Stimulated activated naive CD8-positive, alpha-beta T cell treated with anti-CD3 and anti-CD28 coated beads, Interleukin-15, amount 100 ng/mL, for 72 hours (primary cell): Measurements from ENCODE around the gene DTNB.
"Not testable (repeated sequence)": the region's sequence is repeated elsewhere in the genome, so short reads cannot be mapped to it uniquely, and the experiment has no call there.

ENCODE experiments used
- ATAC-seq: fragments of 150-1000 bp; cut with Tn5 transposase; 2 replicates; pipeline ENCODE4 v1.10.0; 2021; ENCODE audit warnings: mild to moderate bottlenecking, moderate library complexity
- DNase-seq, 2 donors: peaks; one replicate each; pipeline ENCODE4 v3.0.0; 2021 to 2022
- H3K27ac Mint-ChIP-seq, 2 donors: one replicate each; pipeline ENCODE4 v1.8.0; 2022; ENCODE audit warnings: mild to moderate bottlenecking in 2 of 2, mixed read lengths in 2 of 2, moderate library complexity in 2 of 2
- H3K27me3 Mint-ChIP-seq: one replicate; pipeline ENCODE4 v1.8.0; 2022; ENCODE audit warnings: mixed read lengths
- H3K4me1 Mint-ChIP-seq: one replicate; pipeline ENCODE4 v1.8.0; 2022; ENCODE audit warnings: mild to moderate bottlenecking, mixed read lengths
- H3K4me3 Mint-ChIP-seq, 2 donors: one replicate each; pipeline ENCODE4 v1.8.0; 2022; ENCODE audit warnings: mild to moderate bottlenecking in 2 of 2, mixed read lengths in 2 of 2, moderate library complexity in 1 of 2
- H3K9me3 Mint-ChIP-seq, 2 donors: one replicate each; pipeline ENCODE4 v1.8.0; 2022; ENCODE audit warnings: mixed read lengths in 2 of 2

The DTNB gene

DNA sequence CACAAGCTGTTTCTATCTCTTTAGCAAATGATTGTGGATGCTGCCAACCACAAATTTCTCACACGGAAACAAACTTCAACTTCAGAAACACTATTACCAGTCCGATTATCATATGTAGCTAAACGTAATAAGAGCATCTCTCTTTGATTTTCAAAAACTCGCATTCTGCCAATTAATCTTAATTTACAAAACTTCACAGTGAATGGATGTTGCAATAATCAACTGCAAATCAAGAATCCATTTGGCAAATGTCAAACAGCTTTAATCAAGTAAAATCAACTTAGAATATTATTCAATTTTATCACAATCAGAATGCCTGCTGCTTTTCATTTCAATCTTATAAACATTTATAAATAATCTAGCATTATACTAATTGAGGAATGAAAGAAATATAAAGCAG, 54.2 kb downstream of the DTNB start:
- ATAC-seq, result no peak
- Mint-ChIP-seq H3K4me1 (no peaks in the 10 kb centered on the region), H3K4me3 (no peak overlapping the region), H3K27me3 (no peaks in the 10 kb centered on the region), H3K9me3 (no peaks in the 10 kb centered on the region), H3K27ac (no peak overlapping the region)
- no peak for DNase-seq

DNA sequence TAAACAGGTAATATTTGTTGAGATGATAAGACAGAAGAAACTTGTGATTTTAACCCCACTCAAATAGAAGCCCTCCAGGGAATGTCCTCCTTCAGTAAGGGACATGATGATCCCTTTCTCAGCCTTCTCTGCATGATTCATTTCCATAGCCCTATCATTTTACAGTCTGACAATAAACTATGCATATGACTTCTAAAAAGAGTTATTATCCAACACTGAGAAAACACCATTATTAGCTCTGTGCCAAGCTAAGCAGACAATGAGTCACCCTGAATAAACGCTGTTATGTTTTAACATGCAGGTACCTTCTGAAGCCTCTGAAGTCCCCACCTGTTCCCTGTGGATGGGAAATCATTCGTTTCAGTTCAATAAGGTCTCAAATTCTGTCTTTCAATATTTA, 54.7 kb downstream of the DTNB start:
- ATAC-seq, result no peak
- Mint-ChIP-seq H3K27ac (no peak overlapping the region), H3K9me3 (no peaks in the 10 kb centered on the region), H3K27me3 (no peaks in the 10 kb centered on the region), H3K4me1 (no peaks in the 10 kb centered on the region), H3K4me3 (no peak overlapping the region)
- DNase-seq, result no peak

DNA sequence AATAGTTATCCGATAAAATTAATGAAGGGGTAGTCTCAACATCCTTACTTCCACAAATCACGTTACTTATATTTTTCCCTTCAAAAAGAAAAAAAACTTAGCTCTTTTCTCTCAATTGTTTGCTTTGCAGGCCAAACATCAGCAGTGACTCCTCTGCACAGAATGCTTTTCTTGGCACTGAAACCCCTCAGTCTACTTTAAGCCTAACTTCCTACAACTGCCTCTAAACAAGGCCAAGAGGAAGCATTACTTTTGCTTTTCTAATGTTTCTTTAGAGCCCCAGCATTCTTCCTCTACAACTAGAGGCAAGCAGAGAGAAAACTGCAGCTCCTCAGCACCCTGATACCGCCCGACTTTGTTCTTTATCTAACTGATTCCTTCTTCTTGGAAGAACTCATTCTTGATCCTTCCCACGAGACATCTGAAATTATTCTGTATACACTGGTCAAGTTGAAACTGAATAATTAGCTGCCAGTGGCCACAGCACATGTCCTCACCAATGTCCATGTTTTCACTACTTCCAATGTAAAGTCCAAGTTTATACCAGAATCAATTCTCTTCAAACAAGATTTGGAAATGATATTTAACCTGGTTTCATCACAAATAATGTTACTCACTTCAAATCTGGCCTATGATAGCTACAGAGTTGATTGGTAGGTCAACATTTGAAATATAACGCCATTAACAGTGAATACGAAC, 55.3 kb downstream of the DTNB start:
- Mint-ChIP-seq H3K9me3 (no peaks in the 10 kb centered on the region), H3K27me3 (no peaks in the 10 kb centered on the region), H3K4me1 (no peaks in the 10 kb centered on the region), H3K4me3 (no peak overlapping the region), H3K27ac (peak overlapping the region in 1 of 2 donors; percentile 51)
- DNase-seq (no peak), ATAC-seq (no peak)

DNA sequence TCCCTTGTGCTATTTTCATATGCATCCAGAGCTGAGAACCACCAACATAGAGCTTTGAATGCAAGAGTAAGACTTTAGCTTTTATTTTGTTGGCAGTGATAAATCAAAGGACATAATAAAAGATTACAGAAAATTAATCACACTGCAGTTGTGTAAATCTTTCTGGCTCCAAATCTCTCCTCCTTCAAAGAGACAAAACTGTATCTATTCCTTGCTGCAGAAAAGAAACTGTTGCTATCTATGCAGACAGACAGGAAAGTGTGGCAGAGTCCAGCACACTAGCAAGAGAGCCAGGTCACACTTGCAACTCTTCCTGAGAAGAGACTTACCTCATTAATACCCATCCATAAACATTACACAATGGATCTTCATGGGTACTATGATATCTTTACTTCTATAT, 57.5 kb downstream of the DTNB start:
- H3K4me3 Mint-ChIP-seq, result no peak overlapping the region
- no peaks in the 10 kb centered on the region for H3K9me3 Mint-ChIP-seq
- no peaks in the 10 kb centered on the region for H3K27me3 Mint-ChIP-seq
- ATAC-seq (no peak), DNase-seq (no peak)
- no peak overlapping the region for H3K27ac Mint-ChIP-seq
- no peaks in the 10 kb centered on the region for H3K4me1 Mint-ChIP-seq

DNA sequence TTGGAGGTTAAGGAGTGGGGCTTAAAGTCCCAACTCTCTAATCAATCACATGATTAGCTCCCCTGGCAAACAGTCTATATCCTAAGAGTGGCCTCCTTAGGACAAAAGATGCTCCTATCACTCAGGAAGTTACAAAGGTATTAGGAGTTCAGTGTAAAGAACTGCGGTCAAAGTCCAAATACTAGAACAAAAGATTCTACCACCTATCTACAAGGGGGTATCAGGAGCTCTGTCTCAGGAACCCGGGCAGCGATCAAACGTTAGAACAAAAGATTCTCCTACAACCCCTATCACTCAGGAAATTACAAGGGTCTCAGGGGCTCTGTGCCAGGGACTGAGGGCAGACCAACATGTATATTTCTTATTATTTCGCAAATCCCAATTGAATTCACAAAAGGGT, 58.0 kb downstream of the DTNB start:
- H3K4me1 Mint-ChIP-seq, result no peaks in the 10 kb centered on the region
- H3K4me3 Mint-ChIP-seq, result no peak overlapping the region
- no peaks in the 10 kb centered on the region for H3K27me3 Mint-ChIP-seq
- ATAC-seq, result no peak
- no peaks in the 10 kb centered on the region for H3K9me3 Mint-ChIP-seq
- no peak overlapping the region for H3K27ac Mint-ChIP-seq
- no peak for DNase-seq

DNA sequence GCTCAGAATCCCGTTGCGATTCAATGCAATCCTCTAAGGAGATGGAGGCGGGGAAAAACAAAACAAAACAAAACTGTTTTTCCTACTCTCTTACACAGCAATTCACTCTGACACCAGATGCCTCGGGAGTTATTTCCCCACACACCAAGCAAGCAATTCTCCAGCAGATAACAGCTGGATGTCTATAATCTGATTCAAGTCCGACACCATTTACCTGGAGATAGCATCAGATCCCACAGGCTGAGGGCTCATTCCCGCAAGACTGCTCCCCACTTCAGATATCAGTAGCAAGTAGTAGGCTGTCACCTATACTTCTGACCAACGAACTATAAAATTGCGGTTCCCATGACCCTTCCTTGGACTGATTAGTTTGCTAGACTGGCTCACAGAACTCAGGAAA, 58.7 kb downstream of the DTNB start:
- Mint-ChIP-seq H3K27me3 (no peaks in the 10 kb centered on the region), H3K27ac (no peak overlapping the region), H3K4me3 (no peak overlapping the region), H3K9me3 (no peaks in the 10 kb centered on the region), H3K4me1 (no peaks in the 10 kb centered on the region)
- ATAC-seq (no peak), DNase-seq (no peak)

DNA sequence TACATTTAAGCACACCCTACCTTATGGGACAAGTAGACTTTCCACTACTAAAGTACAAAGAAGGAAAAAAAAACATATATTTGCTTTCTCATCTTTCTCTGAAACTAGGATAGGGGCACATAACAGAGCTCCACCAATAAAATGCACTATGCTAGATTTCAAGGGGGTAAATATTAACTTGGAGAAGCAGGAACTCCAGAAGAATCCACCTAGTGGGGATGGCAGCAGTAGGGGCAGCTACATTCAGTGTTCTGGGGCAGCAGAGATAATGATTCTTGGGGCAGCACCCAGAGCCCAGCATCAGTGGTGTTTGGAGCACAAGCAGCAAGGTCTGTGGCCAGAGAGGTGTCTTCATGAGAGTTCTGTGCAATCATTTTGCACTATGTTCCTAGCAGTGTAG, 64.7 kb downstream of the DTNB start:
- Mint-ChIP-seq H3K4me1 (no peaks in the 10 kb centered on the region), H3K4me3 (no peak overlapping the region), H3K27ac (peak overlapping the region in 1 of 2 donors; percentile 33), H3K27me3 (no peaks in the 10 kb centered on the region), H3K9me3 (no peaks in the 10 kb centered on the region)
- DNase-seq (no peak), ATAC-seq (no peak)

DNA sequence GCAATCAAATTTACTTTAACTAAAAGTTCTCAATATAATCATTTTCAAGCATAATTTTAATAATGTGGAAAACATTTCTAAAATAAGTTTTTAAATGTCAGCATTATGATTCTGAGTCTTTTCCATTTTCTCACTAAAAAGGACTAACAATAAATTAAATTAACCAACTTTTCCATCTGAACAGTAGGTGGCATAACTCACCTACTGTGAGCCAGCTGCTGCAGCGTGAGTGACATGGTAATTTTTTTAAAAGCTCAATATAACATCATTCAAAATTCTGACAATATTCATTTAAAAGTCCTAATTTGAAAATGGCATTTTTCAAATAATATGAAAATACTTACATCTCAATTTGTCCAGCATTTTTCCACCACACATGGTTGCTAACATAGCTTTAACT, 66.5 kb downstream of the DTNB start:
- H3K9me3 Mint-ChIP-seq, result no peaks in the 10 kb centered on the region
- ATAC-seq, result no peak
- no peak overlapping the region for H3K4me3 Mint-ChIP-seq
- peaks cover 13% of the 10 kb centered on the region for H3K4me1 Mint-ChIP-seq
- DNase-seq, result no peak
- H3K27ac Mint-ChIP-seq, result no peak overlapping the region
- H3K27me3 Mint-ChIP-seq, result no peaks in the 10 kb centered on the region

DNA sequence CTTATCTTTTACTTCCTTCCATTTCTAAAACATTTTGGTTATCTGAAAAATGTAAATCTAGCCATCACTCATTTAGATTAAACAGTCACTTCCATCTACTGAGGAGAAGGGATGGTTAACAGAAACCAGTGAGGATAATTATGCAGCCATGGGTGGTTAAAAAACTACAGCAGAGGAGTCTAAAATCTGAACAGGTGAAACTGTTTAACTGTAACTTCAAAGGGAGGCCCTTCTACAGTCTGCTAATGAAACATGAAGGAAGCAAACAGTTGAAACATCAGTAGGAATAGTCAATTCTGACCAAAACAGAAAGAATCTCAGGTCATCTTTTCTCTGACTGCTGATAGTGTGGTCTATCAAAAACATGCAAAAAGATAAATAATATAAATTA, 71.0 kb downstream of the DTNB start:
- peak overlapping the region in 1 of 2 donors; percentile 13 for H3K27ac Mint-ChIP-seq
- peak; percentile 89 for ATAC-seq

DNA sequence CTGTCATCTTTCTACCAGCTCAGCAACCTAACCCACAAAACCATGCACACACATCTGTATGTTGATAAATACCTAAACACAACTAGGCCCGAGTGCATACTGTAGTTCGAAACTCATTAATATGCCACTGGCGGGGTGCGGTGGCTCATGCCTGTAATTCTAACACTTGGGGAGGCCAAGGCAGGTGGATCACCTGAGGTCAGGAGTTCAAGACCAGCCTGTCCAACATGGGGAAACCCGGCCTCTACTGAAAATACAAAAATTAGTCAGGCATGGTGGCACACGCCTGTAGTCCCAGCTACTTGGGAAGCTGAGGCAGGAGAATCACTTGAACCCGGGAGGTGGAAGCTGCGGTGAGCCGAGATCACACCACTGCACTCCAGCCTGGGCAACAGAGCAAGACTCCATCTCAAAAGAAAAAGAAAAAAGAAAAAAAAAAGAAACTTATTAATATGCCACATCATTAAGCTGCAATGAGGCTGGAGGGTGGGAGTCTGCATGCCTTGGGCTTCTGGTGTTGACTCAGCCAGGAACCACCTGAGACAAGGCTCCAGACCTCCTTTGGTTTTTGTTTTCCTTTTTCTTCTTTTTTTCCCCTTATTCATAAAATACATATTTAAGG, 71.6 kb downstream of the DTNB start:
- Mint-ChIP-seq H3K4me3 (peak overlapping the region; percentile 16 to 41), H3K4me1 (peaks cover 20% of the 10 kb centered on the region), H3K27ac (peak overlapping the region in 1 of 2 donors; percentile 19)
- H3K9me3 Mint-ChIP-seq, H3K27me3 Mint-ChIP-seq, DNase-seq: not testable (repeated sequence)
- peak; percentile 66 for ATAC-seq

More for the DNA sequence above, 71.0 kb downstream of the DTNB start:
- DNase-seq, result no peak
- Mint-ChIP-seq H3K9me3 (no peaks in the 10 kb centered on the region), H3K4me1 (peaks cover 20% of the 10 kb centered on the region), H3K4me3 (peak overlapping the region; percentile 16 to 41), H3K27me3 (no peaks in the 10 kb centered on the region)

DNA sequence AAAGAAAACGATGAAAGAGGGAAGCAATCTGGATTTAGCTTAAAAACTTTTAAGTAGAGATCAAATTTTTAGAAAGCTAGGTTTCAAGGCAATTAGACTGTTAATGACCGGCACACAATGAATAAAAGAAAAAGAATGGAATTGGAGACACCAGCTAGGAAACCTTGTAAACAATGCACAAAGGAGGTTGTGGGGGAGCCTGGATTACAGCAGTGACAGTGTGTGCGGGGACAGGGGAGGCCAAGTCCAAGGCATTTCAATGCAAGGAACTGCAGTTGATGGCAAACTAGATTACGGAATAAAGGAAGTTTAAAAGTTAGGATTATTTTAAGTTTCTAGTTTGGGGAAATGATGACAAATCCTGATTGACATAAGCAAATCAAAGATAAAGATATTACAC, 74.5 kb downstream of the DTNB start:
- peaks cover 20% of the 10 kb centered on the region for H3K4me1 Mint-ChIP-seq
- no peaks in the 10 kb centered on the region for H3K27me3 Mint-ChIP-seq
- no peak overlapping the region for H3K27ac Mint-ChIP-seq
- no peak overlapping the region for H3K4me3 Mint-ChIP-seq
- ATAC-seq (no peak), DNase-seq (no peak)
- H3K9me3 Mint-ChIP-seq, result no peaks in the 10 kb centered on the region

DNA sequence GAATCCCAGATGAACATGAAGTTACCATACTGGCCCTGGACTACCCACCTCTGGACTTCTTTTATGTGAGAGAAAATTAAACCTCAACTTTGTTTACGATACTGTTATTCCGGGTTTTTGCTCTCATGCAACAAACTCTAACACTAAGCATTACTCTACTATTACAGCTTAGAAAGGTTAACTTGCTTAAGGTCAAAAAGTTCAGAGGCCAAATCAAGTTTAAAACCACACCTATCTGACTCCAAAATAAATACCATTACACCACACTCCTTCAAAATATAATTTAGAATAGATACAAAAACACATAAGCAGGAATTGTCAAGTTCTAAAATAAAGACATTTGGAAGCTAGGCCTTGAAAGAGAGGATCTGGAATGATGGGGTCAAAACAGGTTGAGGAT, 75.0 kb downstream of the DTNB start:
- no peak overlapping the region for H3K4me3 Mint-ChIP-seq
- no peaks in the 10 kb centered on the region for H3K9me3 Mint-ChIP-seq
- H3K27me3 Mint-ChIP-seq, result no peaks in the 10 kb centered on the region
- DNase-seq (no peak), ATAC-seq (no peak)
- H3K4me1 Mint-ChIP-seq, result peaks cover 16% of the 10 kb centered on the region
- no peak overlapping the region for H3K27ac Mint-ChIP-seq

DNA sequence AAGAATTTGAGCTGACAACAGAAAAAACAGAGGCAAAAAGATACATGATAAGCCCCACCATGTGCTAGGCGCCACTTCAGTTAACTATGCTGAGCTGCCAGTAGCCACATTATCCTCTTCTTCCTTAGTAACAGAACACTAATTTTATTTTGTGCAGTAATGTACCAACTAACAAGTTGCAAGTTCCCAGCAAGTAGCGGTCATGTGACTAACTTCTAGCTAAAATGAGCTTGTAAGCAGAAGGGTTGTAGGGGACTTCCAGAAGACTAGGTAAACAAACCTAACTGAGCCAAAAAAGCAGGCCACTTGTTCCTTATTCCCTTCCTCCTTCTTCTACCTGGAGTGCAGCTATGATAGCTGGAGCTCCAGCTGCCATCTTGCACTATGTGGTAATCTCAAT, 75.5 kb downstream of the DTNB start:
- DNase-seq (no peak), ATAC-seq (no peak)
- no peak overlapping the region for H3K27ac Mint-ChIP-seq
- H3K4me1 Mint-ChIP-seq, result peaks cover 14% of the 10 kb centered on the region
- H3K4me3 Mint-ChIP-seq, result no peak overlapping the region
- H3K9me3 Mint-ChIP-seq, result no peaks in the 10 kb centered on the region
- H3K27me3 Mint-ChIP-seq, result no peaks in the 10 kb centered on the region

DNA sequence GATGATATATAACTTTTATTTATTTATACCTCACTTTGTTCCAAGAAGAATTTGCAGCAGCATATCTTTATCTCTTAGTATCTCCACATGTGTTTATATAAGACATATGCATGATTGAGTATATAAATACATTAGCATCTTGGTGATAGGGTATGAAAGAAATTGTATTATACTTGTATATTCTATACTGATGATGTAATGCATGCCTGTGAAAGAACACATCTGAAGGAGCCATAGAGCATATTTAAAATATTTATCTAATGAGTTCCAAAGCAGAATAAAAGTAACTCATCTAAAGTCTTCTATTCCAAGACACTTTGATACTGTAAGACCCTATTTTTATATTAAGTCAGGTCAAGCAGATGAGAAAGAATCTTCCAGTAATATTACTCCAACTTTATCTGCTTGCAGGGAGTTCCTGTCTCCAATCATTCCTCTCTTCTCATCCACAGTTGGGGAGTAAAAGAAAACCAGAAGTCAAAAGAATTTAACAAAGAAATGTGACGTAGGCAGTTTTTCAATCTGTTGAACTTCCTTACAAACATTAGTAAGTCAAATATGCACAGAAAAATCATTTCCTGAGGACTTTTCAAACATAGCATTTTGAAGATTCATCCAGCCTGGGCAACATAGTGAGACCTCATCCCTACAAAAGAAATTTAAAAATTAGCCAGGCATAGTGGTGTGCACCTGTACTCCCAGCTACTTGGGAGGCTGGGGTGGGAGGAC, 76.7 kb downstream of the DTNB start:
- H3K27ac Mint-ChIP-seq, result peak overlapping the region in 1 of 2 donors; percentile 74
- ATAC-seq, result no peak
- H3K4me3 Mint-ChIP-seq, result no peak overlapping the region
- H3K27me3 Mint-ChIP-seq, result no peaks in the 10 kb centered on the region
- no peaks in the 10 kb centered on the region for H3K9me3 Mint-ChIP-seq
- H3K4me1 Mint-ChIP-seq, result peaks cover 11% of the 10 kb centered on the region
- no peak for DNase-seq

DNA sequence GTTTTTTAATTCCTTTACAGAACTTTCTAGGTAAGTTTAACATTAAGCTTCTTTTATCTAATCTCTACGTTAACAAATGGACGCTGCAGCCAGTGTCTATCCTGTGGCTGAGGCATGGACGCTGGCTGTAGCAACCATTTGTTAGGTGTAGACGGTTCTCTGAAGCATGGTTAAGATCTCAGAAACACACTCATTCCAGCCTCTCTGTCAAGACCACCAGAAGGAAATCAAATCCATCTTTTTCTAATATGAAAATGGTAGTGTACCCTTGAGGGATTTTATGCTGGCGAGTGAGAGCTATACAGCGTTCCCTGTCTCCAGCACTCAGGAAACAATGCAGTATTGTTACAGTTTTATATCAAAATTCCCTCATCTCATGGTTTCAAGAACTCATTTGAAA, 78.0 kb downstream of the DTNB start:
- Mint-ChIP-seq H3K4me1 (peaks cover 12% of the 10 kb centered on the region), H3K4me3 (no peak overlapping the region), H3K27ac (no peak overlapping the region), H3K27me3 (no peaks in the 10 kb centered on the region), H3K9me3 (no peaks in the 10 kb centered on the region)
- ATAC-seq (no peak), DNase-seq (no peak)

DNA sequence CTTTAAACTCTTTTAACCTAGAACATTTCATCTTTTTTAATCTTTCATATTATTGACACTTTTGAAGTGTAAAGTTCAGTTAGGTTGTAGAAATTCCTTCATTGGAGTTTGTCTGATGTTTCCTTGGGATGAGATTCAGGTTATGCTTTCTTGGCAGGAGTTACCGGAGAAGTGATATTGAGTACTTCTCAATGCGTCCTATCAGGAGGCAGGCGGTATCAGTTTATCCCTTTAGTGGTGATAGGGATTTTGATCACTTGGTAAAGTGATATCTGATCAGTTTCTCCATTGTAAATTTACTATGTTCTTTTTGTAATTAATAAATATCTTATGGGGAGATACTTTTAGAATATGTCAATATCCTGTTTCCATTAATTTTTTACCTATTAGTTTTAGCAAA, 78.4 kb downstream of the DTNB start:
- Mint-ChIP-seq H3K27me3 (no peaks in the 10 kb centered on the region), H3K4me3 (no peak overlapping the region), H3K4me1 (peaks cover 12% of the 10 kb centered on the region), H3K27ac (no peak overlapping the region), H3K9me3 (no peaks in the 10 kb centered on the region)
- ATAC-seq (no peak), DNase-seq (no peak)
